Right ventricle myocardium inferior (tissue), 1 donor: ENCODE data around the gene EXOSC2. TPM values are rescaled to one million over a fixed set of nuclear protein-coding genes. Genes with fewer than 3 reads are reported as not detected.

Experiments used
- ATAC-seq: fragments of 200-7000 bp; cut with Tn5 transposase; one replicate; pipeline ENCODE4 v1.9.1; 2020; ENCODE audit warnings: mild to moderate bottlenecking, moderate library complexity
- DNase-seq: peaks from one replicate; pipeline ENCODE4 v3.0.0; 2021; ENCODE audit errors: missing footprints
- intact Hi-C: fragments of 100-400 bp; cut with DNase I; formaldehyde crosslinking; loops from one replicate; pipeline ENCODE4 v1.11.0; 2022
- total RNA-seq: library from RNA; stranded (reverse); fragmentation: NEBNext Ultra II Directional; extraction: Animal tissue kit (Norgen Biotek cat#: 25700); gene quantifications from one replicate; pipeline ENCODE4 v1.2.1, GENCODE V29; 2021
- donor health status: DM: no; HTN: yes; CAD: no; lungs with severe emphysema.

EXOSC2 gene
- total RNA-seq, 1 donor from 2014 or later = 11.2 TPM

GRCh38 chr9:130746434-130747212 lies 53.0 kb downstream of the EXOSC2 start:
- DNase-seq (no peak), ATAC-seq (no peak)
- intact Hi-C loops = no loop called here

GRCh38 chr9:130751631-130752355 lies 58.2 kb downstream of the EXOSC2 start:
- no peak for ATAC-seq
- intact Hi-C loops = no loop called here

More at GRCh38 chr9:130751631-130752355, 58.2 kb downstream of the EXOSC2 start:
- no peak for DNase-seq

Other genes starting within 250 kb of the EXOSC2 start
- 84.8 TPM for gene ASS1, start 248.8 kb upstream of the EXOSC2 start, total RNA-seq
- gene FUBP3, start 114.2 kb upstream of the EXOSC2 start, total RNA-seq = 21.9 TPM
- not detected for gene PRDM12, start 29.2 kb upstream of the EXOSC2 start, total RNA-seq
- 33.0 TPM for gene ABL1, start 141.5 kb downstream of the EXOSC2 start, total RNA-seq
- gene QRFP, start 203.0 kb downstream of the EXOSC2 start, total RNA-seq = not detected
- gene FIBCD1, start 245.5 kb downstream of the EXOSC2 start, total RNA-seq = 0.57 TPM